Sigmoid colon (tissue), 7 donors: ENCODE measurements around the gene KCNA2. TPM values are rescaled to one million over a fixed set of nuclear protein-coding genes. Genes with fewer than 3 reads are reported as not detected.

ENCODE experiments used
- DNase-seq: peaks from one replicate; pipeline ENCODE4 v3.0.0-alpha.2; 2019
- H3K27ac ChIP-seq, 4 donors: fragments of 200-600 bp; sonication (generic); one replicate each; pipeline ENCODE4 v1.5.1; 2016 to 2019; ENCODE audit warnings: mild to moderate bottlenecking in 1 of 4
- H3K27me3 ChIP-seq, 3 donors: fragments of 200-600 bp; sonication (generic); one replicate each; pipeline ENCODE4 v1.5.1; 2019; ENCODE audit warnings: mild to moderate bottlenecking in 1 of 3
- H3K36me3 ChIP-seq, 4 donors: fragments of 200-600 bp; sonication (generic); one replicate each; pipeline ENCODE4 v1.5.1; 2016 to 2019
- H3K4me1 ChIP-seq, 4 donors: fragments of 200-600 bp; sonication (generic); one replicate each; pipeline ENCODE4 v1.5.1; 2017 to 2019
- H3K4me3 ChIP-seq, 4 donors: fragments of 200-600 bp; sonication (generic); one replicate each; pipeline ENCODE4 v1.5.1; 2017 to 2019; ENCODE audit warnings: mild to moderate bottlenecking in 2 of 4, moderate library complexity in 1 of 4
- H3K9me3 ChIP-seq, 4 donors: fragments of 200-600 bp in 3 of 4; sonication (generic) in 3 of 4; one replicate each; pipeline versions ENCODE4 v1.5.1 to v1.6.1; 2013 to 2019
- EP300 ChIP-seq, 4 donors: sonication (generic); formaldehyde crosslinking; IDR thresholded peaks; one replicate each; pipeline ENCODE4 v1.6.1; 2017; ENCODE audit warnings: antibody characterized with exemption in 4 of 4
- POLR2A ChIP-seq, 2 donors: fragments of 450-650 bp; IDR thresholded peaks; one replicate each; pipeline ENCODE4 v1.6.1; 2016; ENCODE audit warnings: antibody characterized with exemption in 2 of 2, mild to moderate bottlenecking in 2 of 2, moderate library complexity in 2 of 2
- POLR2AphosphoS5 ChIP-seq, 4 donors: sonication (generic); formaldehyde crosslinking; IDR thresholded peaks; one replicate each; pipeline ENCODE4 v1.6.1; 2017; ENCODE audit warnings: antibody characterized with exemption in 4 of 4
- WGBS, 2 donors: extraction: QIAGEN DNeasy Blood & Tissue Kit; methylation state at CpG; one replicate each; pipeline ENCODE4 v1.1.7; 2013; 5-methylcytosine and 5-hydroxymethylcytosine counted together
- intact Hi-C: fragments of 100-400 bp; cut with DNase I; formaldehyde crosslinking; loops from one replicate; pipeline ENCODE4 v1.15.1; 2023
- polyA plus RNA-seq, 3 donors: library from polyadenylated mRNA; stranded (reverse); fragments of 200-250 nt; gene quantifications; one replicate each; pipeline ENCODE4 v1.2.3, GENCODE V29; 2013
- total RNA-seq, 4 donors: library from RNA; depleted of rRNA; stranded (reverse); fragments of >200 nt; gene quantifications; one replicate each; pipeline ENCODE4 v1.1.0, GENCODE V29; 2016
- TF ChIP-seq, protein P1 (sequence below), 4 experiments: fragments of 450-650 bp in 3 of 4; fragments of 200-600 bp in 1 of 4; IDR thresholded peaks; one replicate each; pipeline ENCODE4 v1.5.1; 2016 to 2019; ENCODE audit warnings: antibody characterized with exemption in 4 of 4, mild to moderate bottlenecking in 3 of 4, moderate library complexity in 2 of 4
- donor health status: healthy with polysubstance abuse.
- donor health status: Bipolar disorder and iron deficiency.
- donor health status: healthy.

The KCNA2 gene
- total and polyA plus RNA-seq, 7 donors, result under 0.01 to 5.8 (median 1.2) TPM; not detected in 1

DNA sequence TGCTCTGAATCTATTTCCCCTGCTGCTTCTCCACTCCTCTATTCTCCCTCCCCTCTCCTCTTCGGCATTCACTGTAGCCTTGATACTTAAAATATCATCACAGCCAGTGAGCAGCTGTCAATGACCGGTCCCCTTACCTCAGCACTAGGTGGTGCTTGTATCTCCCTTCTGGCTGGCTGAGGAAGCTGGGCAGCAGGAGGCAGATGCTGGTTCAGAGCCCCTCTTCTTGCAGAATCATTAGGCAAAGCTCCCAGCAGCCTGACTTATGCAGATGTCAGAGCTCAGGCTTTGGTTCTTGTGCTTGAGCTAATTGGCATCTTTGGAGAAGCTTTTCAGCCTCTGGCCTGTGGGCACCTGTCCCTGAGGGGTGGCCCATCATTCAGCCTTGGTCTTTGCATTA is 31.9 kb upstream of the KCNA2 start:
- DNase-seq, result no peak
- Histone ChIP-seq H3K9me3 (no peaks in the 10 kb centered on the region), H3K27me3 (peaks cover 0 to 6% (median 0%) of the 10 kb centered on the region in 3 donors), H3K4me3 (no peak overlapping the region), H3K27ac (no peak overlapping the region), H3K4me1 (peaks cover 0 to 16% (median 15%) of the 10 kb centered on the region in 4 donors), H3K36me3 (no peaks in the 10 kb centered on the region)
- TF ChIP-seq POLR2AphosphoS5 (IDR thresholded peaks at IDR 0.05), result no peak
- TF ChIP-seq EP300 (IDR thresholded peaks at IDR 0.05), result no peak
- no peak for TF ChIP-seq POLR2A (IDR thresholded peaks at IDR 0.05)
- TF ChIP-seq, protein P1, sequence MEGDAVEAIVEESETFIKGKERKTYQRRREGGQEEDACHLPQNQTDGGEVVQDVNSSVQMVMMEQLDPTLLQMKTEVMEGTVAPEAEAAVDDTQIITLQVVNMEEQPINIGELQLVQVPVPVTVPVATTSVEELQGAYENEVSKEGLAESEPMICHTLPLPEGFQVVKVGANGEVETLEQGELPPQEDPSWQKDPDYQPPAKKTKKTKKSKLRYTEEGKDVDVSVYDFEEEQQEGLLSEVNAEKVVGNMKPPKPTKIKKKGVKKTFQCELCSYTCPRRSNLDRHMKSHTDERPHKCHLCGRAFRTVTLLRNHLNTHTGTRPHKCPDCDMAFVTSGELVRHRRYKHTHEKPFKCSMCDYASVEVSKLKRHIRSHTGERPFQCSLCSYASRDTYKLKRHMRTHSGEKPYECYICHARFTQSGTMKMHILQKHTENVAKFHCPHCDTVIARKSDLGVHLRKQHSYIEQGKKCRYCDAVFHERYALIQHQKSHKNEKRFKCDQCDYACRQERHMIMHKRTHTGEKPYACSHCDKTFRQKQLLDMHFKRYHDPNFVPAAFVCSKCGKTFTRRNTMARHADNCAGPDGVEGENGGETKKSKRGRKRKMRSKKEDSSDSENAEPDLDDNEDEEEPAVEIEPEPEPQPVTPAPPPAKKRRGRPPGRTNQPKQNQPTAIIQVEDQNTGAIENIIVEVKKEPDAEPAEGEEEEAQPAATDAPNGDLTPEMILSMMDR (IDR thresholded peaks at IDR 0.05), result no peak
- intact Hi-C loops, result no loop called here
- whole genome bisulfite sequencing, 2 donors, result 67 to 71% methylated on average over 2 of the region's 2 CpGs

DNA sequence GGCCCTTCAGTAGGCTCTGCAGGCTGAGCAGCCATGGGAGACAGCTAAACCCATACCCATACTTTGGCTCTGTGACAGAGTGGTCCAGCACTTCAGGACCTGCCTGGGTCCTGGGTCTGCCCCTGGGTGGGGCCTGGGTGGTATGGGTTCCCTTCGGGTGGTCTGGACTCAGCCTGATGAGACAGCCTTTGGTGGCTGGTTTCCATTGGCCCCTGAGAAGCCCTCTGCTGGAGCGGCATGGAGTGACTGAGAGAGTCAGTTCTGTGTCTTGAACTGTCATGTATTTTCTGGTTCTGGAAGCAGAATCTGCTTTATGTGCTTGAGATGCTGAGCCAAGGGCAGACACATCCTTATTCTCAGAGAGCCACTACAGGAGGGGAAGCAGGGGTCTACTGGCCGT is 31.3 kb upstream of the KCNA2 start:
- H3K36me3 ChIP-seq, result no peaks in the 10 kb centered on the region
- no peaks in the 10 kb centered on the region for H3K9me3 ChIP-seq
- TF ChIP-seq POLR2AphosphoS5 (IDR thresholded peaks at IDR 0.05) (no peak), EP300 (IDR thresholded peaks at IDR 0.05) (no peak), POLR2A (IDR thresholded peaks at IDR 0.05) (no peak)
- TF ChIP-seq, protein P1 (IDR thresholded peaks at IDR 0.05), result no peak
- 64 to 73% methylated on average over 3 of the region's 3 CpGs for WGBS, 2 donors
- no peak overlapping the region for H3K4me3 ChIP-seq
- H3K27me3 ChIP-seq, result peaks cover 0 to 6% (median 0%) of the 10 kb centered on the region in 3 donors
- no peak overlapping the region for H3K27ac ChIP-seq
- no peak for DNase-seq
- peaks cover 0 to 16% (median 15%) of the 10 kb centered on the region in 4 donors for H3K4me1 ChIP-seq
- intact Hi-C loops, result no loop called here

DNA sequence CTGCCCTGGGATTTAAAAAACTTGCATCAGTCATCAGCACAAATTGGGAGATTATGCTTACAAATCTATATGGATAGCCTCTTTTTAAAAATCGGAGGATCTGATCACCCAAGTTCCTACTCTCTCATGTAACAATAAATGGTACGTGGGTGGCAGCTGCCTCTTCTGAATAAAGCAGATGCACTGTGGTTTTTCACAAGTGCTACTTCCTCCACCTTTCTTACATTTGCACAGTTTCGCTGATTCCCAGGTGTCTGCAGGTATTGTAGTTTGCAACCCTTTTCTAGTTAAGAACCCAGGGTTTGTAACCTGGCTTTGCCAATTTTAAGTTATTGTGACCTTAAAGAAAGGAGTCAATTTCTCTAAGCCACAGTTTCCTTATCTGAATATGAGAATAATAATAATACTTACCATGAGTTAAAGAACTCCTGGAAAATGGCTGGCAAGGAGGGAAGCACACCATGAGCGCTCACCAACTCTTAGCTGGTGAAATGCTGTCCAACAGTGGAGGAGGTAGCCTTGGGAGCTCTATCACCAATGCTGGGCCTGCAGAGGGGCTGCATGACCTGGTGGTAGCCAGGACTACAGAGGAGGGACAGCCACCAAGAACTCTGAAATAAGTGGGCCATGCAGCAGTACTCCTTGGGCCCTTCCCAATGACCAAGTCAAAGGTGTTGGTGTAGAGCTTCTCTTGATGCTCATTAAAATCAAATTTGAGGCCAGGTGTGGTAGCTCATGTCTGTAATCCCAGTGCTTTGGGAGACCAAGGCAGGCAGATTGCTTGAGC is 30.2 kb upstream of the KCNA2 start:
- Histone ChIP-seq H3K27ac (no peak overlapping the region), H3K4me1 (peaks cover 0 to 16% (median 15%) of the 10 kb centered on the region in 4 donors), H3K36me3 (no peaks in the 10 kb centered on the region), H3K27me3 (peaks cover 0 to 6% (median 0%) of the 10 kb centered on the region in 3 donors), H3K4me3 (no peak overlapping the region), H3K9me3 (no peaks in the 10 kb centered on the region)
- TF ChIP-seq EP300 (IDR thresholded peaks at IDR 0.05) (no peak), POLR2AphosphoS5 (IDR thresholded peaks at IDR 0.05) (no peak), POLR2A (IDR thresholded peaks at IDR 0.05) (no peak)
- TF ChIP-seq, protein P1 (IDR thresholded peaks at IDR 0.05), result no peak
- no peak for DNase-seq
- WGBS, 2 donors, result 60 to 80% methylated on average over 4 of the region's 4 CpGs
- intact Hi-C loops, result no loop called here

DNA sequence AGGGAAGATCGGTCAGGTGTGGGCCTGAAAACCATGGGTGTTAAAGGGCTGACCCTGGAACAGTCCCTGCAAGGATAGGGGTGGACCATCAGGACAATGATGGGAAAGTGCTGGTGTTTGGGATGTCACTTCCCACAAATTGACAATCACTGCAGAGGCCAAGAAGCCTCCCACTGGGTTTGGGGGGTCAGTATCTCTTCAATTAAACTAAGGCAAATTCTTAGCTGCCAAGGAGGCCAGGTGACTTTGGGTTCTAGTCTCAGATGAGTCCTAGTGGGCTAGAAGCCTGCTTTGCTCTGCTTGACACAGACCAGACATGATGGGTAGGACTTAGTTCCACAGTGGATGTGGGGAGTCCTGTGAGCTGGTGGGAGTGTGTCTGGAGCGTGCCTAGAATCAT is 29.3 kb upstream of the KCNA2 start:
- DNase-seq, result no peak
- peaks cover 0 to 16% (median 15%) of the 10 kb centered on the region in 4 donors for H3K4me1 ChIP-seq
- 85 to 93% methylated on average over 2 of the region's 2 CpGs for WGBS, 2 donors
- intact Hi-C loops, result no loop called here
- TF ChIP-seq POLR2AphosphoS5 (IDR thresholded peaks at IDR 0.05) (no peak), POLR2A (IDR thresholded peaks at IDR 0.05) (no peak), EP300 (IDR thresholded peaks at IDR 0.05) (no peak)
- no peaks in the 10 kb centered on the region for H3K9me3 ChIP-seq
- H3K4me3 ChIP-seq, result no peak overlapping the region
- H3K27ac ChIP-seq, result no peak overlapping the region
- H3K36me3 ChIP-seq, result no peaks in the 10 kb centered on the region
- peaks cover 0 to 6% (median 0%) of the 10 kb centered on the region in 3 donors for H3K27me3 ChIP-seq

DNA sequence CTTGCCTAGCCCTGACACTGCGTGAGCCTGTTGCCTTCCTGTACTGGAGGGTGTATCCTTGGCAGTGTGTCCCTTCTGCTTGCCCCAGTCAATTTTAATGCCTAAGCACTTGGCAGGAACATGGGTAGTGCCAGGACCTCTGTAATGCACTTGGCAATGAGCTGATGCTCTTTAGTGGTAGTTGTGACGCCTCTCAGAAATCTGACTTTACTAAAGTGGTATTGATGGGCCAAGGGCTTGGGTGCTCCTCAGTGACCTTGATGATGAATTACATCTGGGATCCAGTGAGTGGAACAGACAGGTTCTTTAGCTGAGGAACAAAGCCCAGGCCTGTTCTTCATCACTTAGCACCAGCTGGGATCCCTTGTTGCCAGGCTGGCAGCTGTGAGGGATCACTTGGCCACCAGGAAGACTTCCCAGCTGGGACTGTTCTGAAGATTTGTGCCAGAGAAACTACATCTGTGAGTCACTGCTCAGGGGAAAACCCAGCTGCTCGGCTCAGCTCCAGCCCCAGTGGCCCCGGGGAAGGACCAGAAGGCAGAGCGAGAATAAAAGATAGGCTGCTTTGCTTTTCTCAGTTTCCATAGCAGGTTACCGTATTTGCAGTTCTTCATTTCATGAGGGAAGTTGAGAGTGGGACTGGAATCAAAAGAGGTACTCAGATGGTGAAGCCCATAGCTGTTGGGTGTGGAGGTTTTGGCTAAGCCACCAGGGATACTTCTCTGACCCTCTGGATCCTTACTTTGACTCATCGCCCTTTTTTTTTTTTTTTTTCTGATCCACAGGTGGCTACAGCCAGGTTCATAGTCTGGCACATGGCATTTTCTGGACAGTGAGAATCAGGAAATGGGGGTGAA is 28.5 kb upstream of the KCNA2 start:
- no peaks in the 10 kb centered on the region for H3K36me3 ChIP-seq
- H3K9me3 ChIP-seq, result no peaks in the 10 kb centered on the region
- H3K27ac ChIP-seq, result peak overlapping the region in 2 of 4 donors; percentile 46 to 59
- intact Hi-C loops, result loop anchor here (5.0 kb wide), 1 partner anchor 148 kb away; no protein-coding TSS in a partner anchor
- H3K27me3 ChIP-seq, result peaks cover 0 to 6% (median 0%) of the 10 kb centered on the region in 3 donors
- WGBS, 2 donors, result 46 to 61% methylated on average over 7 of the region's 7 CpGs
- no peak overlapping the region for H3K4me3 ChIP-seq
- TF ChIP-seq POLR2A (IDR thresholded peaks at IDR 0.05) (no peak), POLR2AphosphoS5 (IDR thresholded peaks at IDR 0.05) (peak; percentile 45 to 96 (median 92)), EP300 (IDR thresholded peaks at IDR 0.05) (peak in 2 of 4 donors; percentile 10 to 69)
- TF ChIP-seq, protein P1 (IDR thresholded peaks at IDR 0.05), result no peak
- H3K4me1 ChIP-seq, result peaks cover 0 to 16% (median 15%) of the 10 kb centered on the region in 4 donors
- peak; percentile 93 for DNase-seq
